T follicular helper cell (primary cell): Measurements from ENCODE around the gene BZW1.

ENCODE experiments used
- DNase-seq: peaks from one replicate; pipeline ENCODE4 v3.0.0-alpha.2; 2020; ENCODE audit warnings: low read depth
- total RNA-seq, 2 experiments: gene quantifications; one replicate each; lab custom pipeline; 2026; lab: John Stamatoyannopoulos, UW

The BZW1 gene
- 176 to 454 reads per million in 2 experiments for total RNA-seq

DNA sequence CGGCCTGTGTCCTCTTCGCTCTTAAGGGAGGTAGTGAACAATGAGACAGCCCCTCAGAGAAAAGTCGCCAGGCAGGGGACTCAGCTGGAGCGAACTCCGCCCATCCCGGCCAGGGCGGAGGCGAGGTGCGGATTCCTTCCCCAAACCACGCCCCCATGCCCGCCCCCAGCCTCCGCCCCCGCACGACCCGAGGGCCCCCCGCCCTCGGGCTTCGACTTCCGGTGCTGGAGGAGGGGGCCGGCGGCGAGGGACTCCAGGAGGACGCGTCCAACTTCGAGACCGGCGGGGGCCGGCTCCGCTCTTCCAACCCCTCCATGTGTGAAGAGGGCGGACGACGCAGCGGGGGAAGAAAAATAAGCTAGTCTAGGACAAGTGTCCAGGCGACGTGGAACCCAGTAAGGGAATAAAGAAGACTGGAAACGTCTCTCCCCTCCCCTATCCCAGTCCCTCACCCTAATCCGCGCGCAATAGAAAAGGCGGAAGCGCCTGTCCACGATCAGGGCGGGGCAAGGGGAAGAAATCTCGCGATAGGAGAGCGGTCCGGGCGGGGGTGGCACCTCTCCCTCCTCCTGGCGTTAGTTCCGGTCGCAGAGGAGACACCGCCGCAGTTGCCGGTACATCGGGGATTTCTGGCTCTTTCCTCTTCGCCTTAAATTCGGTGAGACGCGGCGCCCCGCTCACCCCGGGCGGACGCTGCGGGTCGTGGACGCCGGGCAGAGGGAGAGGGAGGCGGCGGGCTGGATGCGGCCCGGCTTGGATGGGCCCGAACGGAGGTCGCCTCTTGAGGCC, at the start of gene BZW1:
Gene BZW1 (plus strand): TSS at position 578 of the 789 bp plus-strand sequence. CDS start 1,308 bp downstream, outside the sequence.
- peak; percentile 96 for DNase-seq

DNA sequence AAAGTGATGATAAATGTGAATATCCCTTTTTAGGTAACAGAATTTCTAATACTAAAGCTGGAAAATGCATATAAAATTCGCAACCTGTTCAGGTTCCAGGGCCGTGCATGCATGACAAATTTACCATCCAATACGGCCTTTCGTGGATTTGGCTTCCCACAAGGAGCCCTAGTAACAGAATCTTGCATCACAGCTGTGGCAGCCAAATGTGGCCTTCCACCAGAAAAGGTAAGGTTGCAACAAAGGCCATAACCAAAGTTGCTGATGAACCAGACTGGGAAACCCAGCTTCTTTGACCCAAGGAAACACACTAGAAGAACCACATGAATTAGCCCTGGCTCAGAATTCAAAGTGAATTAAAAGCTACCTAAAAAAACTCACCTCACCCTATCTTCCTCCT, 49.6 kb upstream of the BZW1 start:
- DNase-seq = no peak

DNA sequence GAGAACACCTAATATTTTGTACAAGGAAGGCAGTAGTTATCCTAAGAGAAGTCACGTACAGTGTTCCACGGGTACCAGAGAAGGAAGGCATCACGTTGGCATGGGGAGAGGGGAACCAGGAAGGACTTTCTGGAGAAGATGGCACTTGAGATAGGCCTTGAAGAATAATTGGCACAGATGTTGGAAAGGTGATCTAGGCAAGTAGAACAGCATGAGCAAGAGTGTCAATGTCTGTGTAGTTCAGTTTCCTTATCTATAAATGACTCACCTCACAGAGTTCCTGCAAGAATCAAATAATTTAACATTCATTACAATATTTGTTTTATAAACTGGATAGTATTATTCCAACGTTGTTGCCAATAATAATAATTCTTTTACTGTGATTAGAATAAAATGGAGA, 48.3 kb upstream of the BZW1 start:
- no peak for DNase-seq

DNA sequence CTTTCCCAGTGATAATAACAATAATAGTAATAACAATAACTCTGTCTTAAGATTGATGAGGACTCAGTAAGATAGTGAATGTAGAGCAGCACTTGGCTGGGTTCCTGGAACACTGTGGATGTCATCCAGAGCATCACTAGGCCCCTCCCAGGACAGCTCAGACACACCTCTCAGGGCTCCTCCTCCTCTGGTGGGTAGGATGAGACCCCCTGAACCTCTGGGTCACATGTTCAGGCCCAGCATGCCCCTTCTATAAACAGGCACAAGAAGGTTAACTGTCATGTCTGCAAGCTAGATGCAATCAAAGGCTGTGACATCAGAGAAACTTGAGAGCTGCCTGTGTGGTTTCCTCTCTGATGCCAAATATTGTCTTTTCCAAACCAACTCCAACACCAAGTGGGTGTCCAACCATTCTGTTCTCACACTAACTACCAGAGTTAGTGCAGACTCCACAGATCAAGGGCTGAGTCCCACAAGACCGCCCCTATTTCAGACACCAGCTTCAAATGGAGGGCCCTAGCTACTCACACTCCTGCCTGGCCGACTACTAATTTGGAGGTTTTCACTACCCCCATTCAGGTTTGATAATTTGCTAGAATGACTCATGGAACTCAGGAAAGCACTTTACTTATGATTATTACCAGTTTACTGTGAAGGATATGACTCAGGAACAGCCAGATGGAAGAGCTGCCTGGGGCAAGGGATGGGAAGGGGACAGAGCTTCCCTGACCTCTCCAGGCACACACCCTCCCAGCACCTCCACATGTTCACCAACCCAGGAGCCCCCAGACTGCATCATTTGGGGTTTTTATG, 46.4 kb upstream of the BZW1 start:
- no peak for DNase-seq

DNA sequence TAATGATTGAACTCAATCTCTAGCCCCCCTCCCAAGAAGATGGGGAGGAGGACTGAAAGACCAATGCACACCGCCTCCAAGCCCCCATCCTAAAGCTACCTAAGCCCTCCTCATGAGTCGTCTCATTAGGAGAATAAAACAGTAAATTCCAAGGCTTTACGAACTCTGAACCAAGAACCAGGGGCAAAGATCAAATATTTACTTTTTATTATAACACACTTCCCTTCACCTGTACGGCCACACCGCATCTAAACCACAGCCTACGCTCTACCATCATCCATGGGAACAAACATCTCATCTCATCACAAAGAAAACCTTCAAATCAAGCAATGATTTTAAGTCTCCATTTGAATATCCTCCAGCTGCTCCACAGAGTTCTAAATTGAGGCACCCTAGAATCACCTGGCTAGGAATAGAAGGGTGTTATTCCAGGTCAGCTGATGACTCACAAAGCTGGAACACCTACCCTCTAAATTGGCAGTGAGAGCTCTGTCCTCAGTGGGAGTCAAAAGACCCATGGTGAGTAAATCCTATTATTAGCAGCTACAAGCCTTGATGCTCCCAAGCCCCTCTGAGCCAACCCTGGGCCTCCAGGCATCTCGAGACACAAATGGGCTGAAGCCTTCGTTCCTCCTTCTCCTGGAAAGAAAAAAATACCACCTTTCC, 45.6 kb upstream of the BZW1 start:
- no peak for DNase-seq

DNA sequence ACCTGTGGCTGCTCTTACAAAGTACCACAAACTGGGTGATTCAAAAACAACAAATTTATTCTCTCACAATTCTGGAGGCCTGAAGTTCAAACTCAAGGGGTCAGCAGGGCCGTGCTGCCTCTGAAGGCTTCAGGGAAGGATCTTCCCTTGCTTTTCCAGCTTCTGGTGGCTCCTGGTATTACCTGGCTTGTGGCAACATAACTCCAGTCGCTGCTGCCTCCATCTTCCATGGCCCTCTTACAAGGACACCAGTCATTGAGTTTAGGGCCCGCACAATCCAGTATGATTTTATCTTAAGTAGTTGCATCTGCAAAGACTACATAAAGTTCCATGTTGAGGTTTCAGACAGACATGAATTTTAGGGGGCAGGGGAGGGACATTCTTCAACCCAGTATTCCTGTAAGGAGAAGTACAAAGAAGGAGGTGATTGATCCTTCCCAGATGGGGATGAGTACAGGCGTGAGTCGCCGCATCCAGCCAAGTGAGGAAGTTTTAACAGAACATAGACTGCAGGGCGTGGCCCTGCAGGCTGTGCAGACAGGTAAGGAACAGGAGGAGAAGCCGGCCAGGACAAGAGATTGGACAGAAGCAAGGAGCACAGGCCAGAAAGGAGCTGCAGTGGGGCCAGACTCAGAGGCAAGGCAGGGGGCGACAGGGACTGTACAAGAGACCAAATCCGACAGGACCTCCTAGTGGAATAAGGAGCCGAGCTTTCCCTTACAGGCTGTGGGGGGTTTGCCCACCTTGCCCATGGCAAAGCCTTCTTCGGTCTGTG, 44.4 kb upstream of the BZW1 start:
- DNase-seq = no peak

DNA sequence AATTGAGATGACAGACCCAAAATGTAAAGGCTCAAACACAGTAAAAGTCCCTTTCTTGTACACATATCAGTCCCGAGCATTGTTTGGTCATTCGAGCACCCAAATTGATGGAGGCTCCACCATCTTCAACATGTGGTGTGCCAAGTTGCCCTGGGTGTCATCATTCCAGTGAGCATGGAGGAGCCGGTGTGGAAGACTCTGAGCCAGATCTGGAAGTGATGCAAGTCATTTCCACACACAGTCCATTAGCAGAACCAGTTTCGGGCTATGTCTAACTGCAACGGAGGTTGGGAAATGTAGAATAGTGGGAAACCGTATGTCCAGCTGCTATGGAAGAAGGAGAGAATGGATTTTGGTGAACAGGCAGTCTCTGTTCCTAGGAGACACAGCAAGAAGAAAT, 40.9 kb upstream of the BZW1 start:
- no peak for DNase-seq

DNA sequence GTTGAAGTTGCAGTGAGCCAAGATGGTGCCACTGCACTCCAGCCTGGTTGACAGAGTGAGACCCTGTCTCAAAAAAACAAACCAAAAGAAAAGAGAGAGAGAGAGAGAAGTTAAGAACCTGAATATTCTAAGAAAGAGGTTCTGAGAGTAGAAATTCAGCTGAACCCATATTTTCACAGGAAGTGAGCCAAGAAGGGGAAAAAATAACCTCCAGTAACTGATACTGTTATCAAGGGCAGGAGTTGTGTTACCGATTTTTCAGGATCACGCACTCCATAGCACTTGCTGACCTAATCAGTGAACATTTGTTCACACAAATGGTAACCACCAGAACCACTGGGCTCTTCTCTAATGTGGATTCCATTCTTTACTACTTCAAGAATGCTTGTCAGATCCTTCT, 39.1 kb upstream of the BZW1 start:
- no peak for DNase-seq

DNA sequence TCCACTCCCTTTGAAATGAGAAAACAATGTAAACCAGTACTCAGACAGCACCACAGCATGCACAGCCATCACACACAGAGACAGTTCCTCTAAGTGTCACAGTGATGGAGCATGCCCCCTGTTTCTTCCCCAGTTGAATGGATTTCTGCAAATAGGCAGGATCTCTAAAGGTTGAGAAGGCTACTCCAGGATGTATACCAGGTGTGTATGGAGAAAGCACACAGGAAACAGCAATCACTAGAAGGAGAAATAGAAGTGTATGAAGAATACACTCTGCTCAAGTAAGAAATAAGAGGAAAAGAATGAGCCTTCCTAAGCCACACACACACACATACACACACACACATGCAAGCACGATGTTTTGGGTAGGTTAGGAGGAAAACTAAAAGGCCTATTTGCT, 38.6 kb upstream of the BZW1 start:
- DNase-seq = no peak

DNA sequence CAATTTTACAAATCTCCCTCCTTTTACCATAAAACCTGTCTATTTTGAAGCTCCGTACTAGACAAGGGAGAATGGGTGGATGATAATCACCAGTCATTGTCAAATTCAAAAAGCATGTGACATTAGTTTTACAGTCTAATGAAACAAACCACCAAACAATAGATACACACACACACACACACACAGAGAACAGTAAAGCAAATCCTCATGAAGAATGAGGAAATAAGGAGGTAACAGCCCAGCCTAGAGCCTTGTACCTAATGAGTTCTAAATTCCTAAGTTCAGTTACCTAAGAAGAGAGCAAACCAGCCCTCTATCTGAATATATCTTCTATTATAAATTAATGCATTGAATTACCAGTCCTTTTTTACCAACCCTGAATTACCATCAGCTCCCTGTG, 36.8 kb upstream of the BZW1 start:
- no peak for DNase-seq

DNA sequence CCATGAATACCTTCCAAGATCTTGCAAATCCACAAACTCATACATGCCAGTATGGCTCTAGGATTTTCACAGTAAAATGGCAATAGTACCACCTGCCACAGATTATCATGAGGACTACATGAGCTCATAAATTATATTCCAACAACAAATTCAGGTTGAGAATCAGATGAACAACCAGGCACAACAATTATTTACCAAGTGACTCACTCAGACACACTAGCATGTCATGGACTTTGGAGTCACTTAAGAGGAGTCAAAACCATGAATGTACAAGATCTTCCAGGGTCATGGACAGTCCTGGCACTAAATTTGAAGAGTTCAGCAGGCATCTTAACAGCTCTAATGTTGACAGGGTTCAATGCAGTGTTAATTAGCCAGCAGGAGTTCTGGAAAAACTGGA, 34.4 kb upstream of the BZW1 start:
- no peak for DNase-seq

DNA sequence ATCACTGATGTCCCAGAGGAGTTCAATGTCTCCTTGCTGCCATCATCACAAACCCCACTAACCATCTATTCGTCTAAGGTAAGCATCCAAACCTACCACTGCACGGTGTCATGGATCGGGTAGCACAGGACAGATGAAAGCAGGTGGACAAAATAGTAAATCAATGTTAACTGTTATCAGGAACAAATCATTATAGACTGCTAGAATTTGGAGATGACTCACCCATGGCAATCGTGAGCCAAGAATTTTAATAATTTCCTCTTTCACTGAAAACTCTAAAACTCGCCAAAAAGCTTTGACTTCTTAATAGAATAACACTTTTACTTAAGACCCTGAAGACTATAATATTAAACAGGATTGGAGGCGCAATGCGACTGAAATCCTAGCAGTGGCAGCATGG, 33.7 kb upstream of the BZW1 start:
- no peak for DNase-seq

DNA sequence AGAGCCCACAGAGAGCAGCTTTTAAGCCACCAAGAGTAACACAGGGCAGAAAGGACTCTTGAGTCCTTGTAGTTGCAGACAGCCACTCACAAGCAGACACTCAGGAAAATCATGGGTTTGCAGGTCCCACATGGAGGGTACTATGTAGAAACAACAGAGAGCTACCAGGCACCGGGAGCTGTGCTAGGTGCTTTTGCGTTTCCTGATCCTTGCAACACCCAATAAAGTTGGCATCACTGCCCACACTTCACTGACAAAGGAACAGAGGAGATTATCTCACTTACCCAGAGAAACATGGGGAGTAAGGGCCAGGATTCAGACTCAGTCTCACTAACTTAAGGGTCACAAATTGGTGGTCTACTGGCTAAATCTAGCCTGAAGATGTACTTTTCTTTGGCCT, 32.5 kb upstream of the BZW1 start:
- DNase-seq = no peak

DNA sequence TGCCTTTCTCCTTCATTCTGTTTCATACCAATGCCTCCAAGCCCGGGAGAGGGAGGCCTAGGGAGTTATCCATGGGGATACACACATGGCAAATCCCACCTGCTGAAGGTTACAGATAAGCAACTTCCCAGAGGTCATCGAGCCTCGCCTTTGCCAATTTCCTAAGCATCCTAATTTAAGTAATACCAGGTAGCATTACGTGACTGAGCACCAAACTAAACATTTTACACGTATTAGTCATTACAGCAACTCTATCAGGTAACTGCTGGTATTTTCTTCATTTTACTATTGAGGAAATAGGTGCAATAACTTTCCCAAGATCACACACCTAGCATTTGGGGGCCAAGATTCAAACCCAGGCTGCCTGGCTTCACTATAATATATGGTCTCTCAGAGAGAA, 30.1 kb upstream of the BZW1 start:
- no peak for DNase-seq

DNA sequence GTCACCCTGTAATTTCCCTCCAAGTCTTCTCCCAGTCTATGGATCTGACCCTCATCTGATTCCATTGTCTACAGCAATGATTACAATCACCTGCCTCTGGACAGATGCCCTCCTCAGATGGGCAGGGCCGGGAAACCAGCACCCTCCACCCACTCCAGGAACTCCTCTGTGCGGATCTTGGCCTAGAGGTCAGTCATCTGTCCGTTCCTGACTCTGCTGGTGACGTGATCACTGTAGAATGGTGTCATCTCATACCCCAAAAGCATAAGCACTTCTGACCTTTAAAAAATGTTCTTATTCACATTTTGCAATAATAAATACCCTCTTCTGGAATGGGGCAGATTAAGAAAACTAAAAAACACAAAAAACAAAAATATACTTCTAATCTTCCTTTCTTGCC, 29.5 kb upstream of the BZW1 start:
- DNase-seq = no peak

DNA sequence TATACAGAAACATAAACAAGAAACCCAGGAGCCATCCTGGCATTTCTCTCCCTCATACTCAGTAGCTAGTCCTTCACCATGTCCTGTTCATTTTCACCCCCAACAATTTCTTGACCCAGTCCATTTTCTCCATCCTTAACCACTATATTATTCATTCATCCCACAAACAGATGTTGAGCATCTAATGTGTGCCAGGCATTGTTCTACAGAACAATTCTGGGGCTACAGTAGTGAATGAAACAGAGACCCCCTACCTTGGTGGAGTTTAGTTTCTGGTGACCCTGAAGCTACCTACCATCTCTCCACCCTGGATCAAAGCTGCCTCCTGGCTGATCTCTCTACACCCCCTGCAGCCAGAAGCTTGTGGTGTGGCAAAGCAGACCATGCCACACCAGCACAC, 27.5 kb upstream of the BZW1 start:
- DNase-seq = no peak

DNA sequence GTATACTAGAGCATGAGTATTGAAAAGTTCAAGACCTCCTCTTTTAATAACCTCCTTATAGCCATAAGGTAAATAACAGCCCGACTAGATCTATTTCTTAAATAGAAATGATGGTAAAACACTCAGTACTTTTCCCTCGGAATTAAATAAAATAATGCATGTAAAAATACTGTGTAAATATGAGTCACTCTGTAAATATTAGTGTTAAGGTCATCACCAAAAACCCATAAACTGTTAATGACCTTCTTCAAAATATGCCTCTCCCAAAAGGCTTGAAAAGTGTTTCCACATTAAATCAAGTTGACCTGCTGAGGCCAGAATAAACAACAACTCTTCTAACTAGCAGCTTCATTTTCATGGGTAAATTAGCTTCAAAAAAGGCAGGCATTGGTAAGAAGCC, 25.3 kb upstream of the BZW1 start:
- DNase-seq = no peak

DNA sequence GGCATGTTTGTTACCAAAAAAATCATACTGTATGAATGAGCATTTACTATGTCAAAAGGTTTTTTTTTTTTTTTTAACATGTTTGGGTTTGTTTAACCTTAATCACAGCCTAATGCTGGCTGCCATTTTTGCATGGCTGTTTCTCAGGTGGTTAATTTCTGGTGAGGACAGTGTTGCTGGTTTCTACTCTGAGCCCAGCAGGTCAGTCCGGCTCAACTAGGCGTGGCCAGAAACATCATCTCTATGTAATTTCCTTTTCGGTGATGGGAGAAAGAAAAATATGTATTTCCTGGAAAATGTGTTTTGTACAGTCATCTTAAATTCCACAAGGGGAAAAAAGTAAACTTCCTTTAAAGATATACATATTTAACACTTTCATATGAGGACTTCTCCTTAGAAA, 24.9 kb upstream of the BZW1 start:
- no peak for DNase-seq

DNA sequence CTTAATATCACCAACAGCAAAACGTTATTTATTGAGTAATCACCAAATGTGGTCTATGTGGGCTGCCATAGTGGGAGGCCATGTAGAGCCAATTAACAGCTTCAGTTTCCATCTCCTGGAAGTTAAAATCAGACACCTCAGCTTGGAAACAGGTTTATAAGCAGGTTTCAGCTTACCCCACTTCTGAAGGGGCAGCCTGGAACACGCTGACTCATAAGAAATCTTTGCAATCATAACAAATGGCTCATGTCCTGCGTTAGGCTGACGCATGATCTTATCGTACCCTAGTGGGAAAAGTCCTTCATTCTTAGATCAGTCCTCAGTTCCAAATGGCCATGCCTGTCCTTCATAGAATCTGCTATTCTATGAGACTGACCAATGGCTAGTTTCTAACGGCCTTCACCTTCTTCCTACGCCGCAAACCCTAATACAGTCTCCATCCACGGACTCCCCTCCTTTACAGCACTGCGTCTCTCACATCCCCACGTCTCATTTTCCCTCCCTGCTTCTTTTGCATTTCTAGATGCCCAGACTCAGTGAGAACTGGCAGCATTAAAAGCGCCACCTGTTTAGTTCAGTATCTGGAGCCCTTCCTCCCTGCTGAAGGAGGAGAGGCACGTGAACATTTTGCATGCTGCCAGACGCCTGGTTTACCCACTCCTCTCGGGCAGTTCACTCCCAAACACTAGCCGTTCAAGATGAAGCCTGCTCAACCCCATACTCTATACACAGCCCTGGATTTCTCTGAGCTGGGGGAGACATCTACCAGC, 24.2 kb upstream of the BZW1 start:
- DNase-seq = no peak

DNA sequence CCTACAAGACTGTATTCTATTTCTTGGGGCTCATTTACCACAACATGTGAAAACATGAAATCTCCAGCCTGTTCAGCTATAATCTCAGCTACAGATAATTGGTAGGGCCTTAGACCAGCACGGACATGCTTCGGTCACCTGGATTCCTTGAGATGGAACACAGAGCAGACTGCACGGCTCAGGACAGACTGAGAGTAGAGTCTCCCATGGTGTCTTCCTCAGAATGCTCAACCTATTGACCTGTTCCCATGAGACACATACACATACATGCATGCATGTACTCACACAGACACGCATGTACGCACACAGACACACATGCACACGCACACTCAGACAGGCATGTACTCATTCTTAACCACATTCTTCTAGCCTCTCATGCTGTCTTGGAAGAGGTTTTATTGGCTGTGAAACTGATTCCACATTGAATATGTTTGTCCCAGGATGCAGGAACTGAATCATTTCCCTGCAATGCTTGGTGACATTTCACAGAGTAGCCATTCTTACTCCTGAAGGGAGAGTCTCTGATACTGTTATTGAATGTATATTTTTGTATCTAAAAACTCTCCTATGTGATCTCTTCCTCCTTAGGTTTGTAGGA, 23.5 kb upstream of the BZW1 start:
- DNase-seq = no peak

DNA sequence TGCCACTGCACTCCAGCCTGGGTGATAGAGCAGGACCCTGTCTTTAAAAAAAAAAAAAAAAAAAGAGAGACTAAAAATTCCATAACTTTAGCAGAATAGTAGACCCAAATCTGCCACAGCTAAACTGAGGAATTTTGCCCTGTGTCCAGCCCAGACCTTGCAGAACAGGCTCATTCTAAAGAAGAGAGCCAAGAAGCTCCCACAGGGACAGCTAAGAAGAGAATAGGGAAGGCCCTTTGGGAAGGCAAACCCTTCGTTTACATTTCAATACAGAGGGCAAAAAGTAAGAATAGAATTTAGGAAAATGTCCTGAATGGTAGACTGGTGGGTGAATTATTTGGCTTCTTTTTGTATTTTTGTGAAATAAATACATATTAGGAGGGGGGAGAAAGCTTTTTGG, 21.5 kb upstream of the BZW1 start:
- no peak for DNase-seq
